SK-N-SH treated with all-trans-retinoic acid at 6 μM for 48 hours (cell line): ENCODE results near the gene SLC13A5.

Experiments used
- BACH2 ChIP-seq: fragments of 250-450 bp; sonication (Bioruptor Pico); IDR thresholded peaks from 2 replicates; pipeline ENCODE4 v1.9.0; 2021; ENCODE audit warnings: mild to moderate bottlenecking, borderline replicate concordance
- CREB5 ChIP-seq: fragments of 250-450 bp; sonication (Bioruptor Pico); IDR thresholded peaks from 2 replicates; pipeline ENCODE4 v1.5.1; 2020; ENCODE audit warnings: low read depth, mild to moderate bottlenecking, moderate library complexity
- CSRNP3 ChIP-seq: fragments of 250-450 bp; sonication (Bioruptor Pico); IDR thresholded peaks from 2 replicates; pipeline ENCODE4 v1.5.1; 2021; ENCODE audit warnings: mild to moderate bottlenecking, moderate library complexity
- ESRRG ChIP-seq: fragments of 250-450 bp; sonication (Bioruptor Pico); IDR thresholded peaks from 2 replicates; pipeline ENCODE4 v1.6.1; 2021; ENCODE audit warnings: mild to moderate bottlenecking
- PATZ1 ChIP-seq: fragments of 250-450 bp; sonication (Bioruptor Pico); IDR thresholded peaks from 2 replicates; pipeline ENCODE4 v1.8.0; 2020; ENCODE audit warnings: mild to moderate bottlenecking, moderate library complexity, borderline replicate concordance
- PPARA ChIP-seq: fragments of 250-450 bp; sonication (Bioruptor Pico); IDR thresholded peaks from 2 replicates; pipeline ENCODE4 v1.5.0; 2020; ENCODE audit warnings: mild to moderate bottlenecking, borderline replicate concordance
- SNAI2 ChIP-seq: fragments of 250-450 bp; sonication (Bioruptor Pico); IDR thresholded peaks from 2 replicates; pipeline ENCODE4 v1.5.0; 2020; ENCODE audit warnings: mild to moderate bottlenecking, moderate library complexity
- ZNF70 ChIP-seq: fragments of 450-650 bp; formaldehyde crosslinking; IDR thresholded peaks from 2 replicates; pipeline ENCODE4 v1.5.0; 2020; ENCODE audit warnings: mild to moderate bottlenecking, moderate library complexity
- ZNF8 ChIP-seq: fragments of 450-650 bp; formaldehyde crosslinking; IDR thresholded peaks from 2 replicates; pipeline ENCODE4 v1.5.0; 2020; ENCODE audit warnings: mild to moderate bottlenecking, moderate library complexity

GRCh38 chr17:6716736-6717135, 3.6 kb upstream of the SLC13A5 start:
- TF ChIP-seq ZNF70 (CRISPR knock-in tag) (no peak), BACH2 (no peak), PPARA (CRISPR knock-in tag) (no peak), PATZ1 (no peak), ESRRG (CRISPR knock-in tag) (no peak), CSRNP3 (CRISPR knock-in tag) (no peak), ZNF8 (CRISPR knock-in tag) (no peak), SNAI2 (CRISPR knock-in tag) (no peak), CREB5 (CRISPR knock-in tag) (no peak)
